Activated CD8-positive, alpha-beta memory T cell treated with anti-CD3 and anti-CD28 coated beads, Interleukin-2, amount 10 ng/mL, durations not matched to agents 7 days and 5 days (primary cell): ENCODE measurements around the gene CST11. TPM values are rescaled to one million over a fixed set of nuclear protein-coding genes. Genes with fewer than 3 reads are reported as not detected.

Experiments
- ATAC-seq: fragments of 150-1000 bp; cut with Tn5 transposase; one replicate; pipeline ENCODE4 v1.10.0; 2021; ENCODE audit warnings: moderate library complexity
- CTCF ChIA-PET: fragments of 350-600 bp; sonication (Branson Sonifier 250); formaldehyde crosslinking; loops from one replicate; lab custom pipeline; 2021; ENCODE audit warnings: antibody characterized with exemption; lab: Charles Lee
- DNase-seq: peaks from one replicate; pipeline ENCODE4 v3.0.0-alpha.2; 2020
- H3K27ac Mint-ChIP-seq: one replicate; pipeline ENCODE4 v1.8.0; 2021; ENCODE audit warnings: mild to moderate bottlenecking, mixed read lengths
- H3K27me3 Mint-ChIP-seq: one replicate; pipeline ENCODE4 v1.8.0; 2021; ENCODE audit warnings: mixed read lengths
- H3K36me3 Mint-ChIP-seq: one replicate; pipeline ENCODE4 v1.8.0; 2021; ENCODE audit warnings: mild to moderate bottlenecking, mixed read lengths
- H3K4me1 Mint-ChIP-seq: one replicate; pipeline ENCODE4 v1.8.0; 2021; ENCODE audit warnings: mixed read lengths
- H3K4me3 Mint-ChIP-seq: one replicate; pipeline ENCODE4 v1.8.0; 2021; ENCODE audit warnings: mild to moderate bottlenecking, moderate library complexity, mixed read lengths
- H3K9me3 Mint-ChIP-seq: one replicate; pipeline ENCODE4 v1.8.0; 2022; ENCODE audit warnings: low read depth, mixed read lengths
- total RNA-seq, 2 experiments: library from RNA; stranded (reverse); gene quantifications; one replicate each; pipeline ENCODE4 v1.2.3, GENCODE V29; 2021

CST11 gene
- total RNA-seq, 2 experiments from 2014 or later, result not detected

DNA sequence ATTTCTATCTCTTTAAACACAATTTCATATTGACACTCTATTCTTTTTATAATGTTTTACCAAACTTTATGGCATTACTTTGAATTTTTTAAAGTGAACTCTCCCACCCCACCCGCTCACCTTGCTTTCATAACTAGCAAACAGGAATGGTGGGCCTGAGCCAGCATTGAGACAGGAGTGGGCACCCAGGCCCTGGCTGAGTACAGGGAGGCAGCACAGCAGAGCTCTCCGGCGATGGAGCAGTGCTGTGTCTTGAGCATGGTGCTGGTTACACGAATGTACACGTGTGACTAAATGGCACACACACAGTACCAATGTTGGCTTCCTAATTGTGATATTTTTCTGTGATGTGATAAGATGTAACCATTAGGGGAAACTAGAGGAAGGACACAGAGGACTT, 4.5 kb downstream of the CST11 start:
- peaks cover 12% of the 10 kb centered on the region for H3K4me1 Mint-ChIP-seq
- H3K4me3 Mint-ChIP-seq, result no peak overlapping the region
- H3K27ac Mint-ChIP-seq, result no peak overlapping the region
- H3K36me3 Mint-ChIP-seq, result no peaks in the 10 kb centered on the region
- CTCF ChIA-PET, result interaction anchor here (1.3 to 3.1 kb wide), 3 partner anchors 16 to 159 kb away, joined by 3 to 12 read pairs (median 3); no protein-coding TSS in a partner anchor
- no peak for DNase-seq
- no peaks in the 10 kb centered on the region for H3K9me3 Mint-ChIP-seq
- H3K27me3 Mint-ChIP-seq, result peaks cover 2% of the 10 kb centered on the region
- no peak for ATAC-seq

DNA sequence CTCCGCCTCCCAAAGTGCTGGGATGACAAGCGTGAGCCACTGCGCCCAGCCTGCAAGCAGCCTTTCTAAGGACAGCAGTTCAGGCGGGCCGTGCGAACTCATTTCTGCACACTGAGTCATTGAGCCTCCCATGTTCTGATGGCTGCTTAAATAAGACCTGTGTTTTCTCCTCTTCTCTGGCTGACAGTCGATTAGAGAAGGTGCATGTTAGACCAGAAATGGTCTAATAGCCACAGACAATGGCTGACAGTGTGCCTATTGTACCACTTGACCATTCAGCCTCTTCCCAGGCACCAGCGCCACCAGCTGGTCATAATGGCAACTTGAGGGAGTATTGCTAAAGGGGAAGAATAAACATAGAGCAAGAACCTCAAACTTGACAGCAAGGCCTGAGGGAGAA, 6.2 kb downstream of the CST11 start:
- no peak overlapping the region for H3K27ac Mint-ChIP-seq
- peaks cover 12% of the 10 kb centered on the region for H3K4me1 Mint-ChIP-seq
- peaks cover 1% of the 10 kb centered on the region for H3K27me3 Mint-ChIP-seq
- no peaks in the 10 kb centered on the region for H3K9me3 Mint-ChIP-seq
- no peaks in the 10 kb centered on the region for H3K36me3 Mint-ChIP-seq
- H3K4me3 Mint-ChIP-seq, result no peak overlapping the region
- DNase-seq, result peak; percentile 62
- ATAC-seq, result no peak
- CTCF ChIA-PET, result interaction anchor here (0.6 to 3.2 kb wide), 8 partner anchors 9 to 286 kb away, joined by 3 to 21 read pairs (median 4); partner anchors contain the start of gene NXT1

DNA sequence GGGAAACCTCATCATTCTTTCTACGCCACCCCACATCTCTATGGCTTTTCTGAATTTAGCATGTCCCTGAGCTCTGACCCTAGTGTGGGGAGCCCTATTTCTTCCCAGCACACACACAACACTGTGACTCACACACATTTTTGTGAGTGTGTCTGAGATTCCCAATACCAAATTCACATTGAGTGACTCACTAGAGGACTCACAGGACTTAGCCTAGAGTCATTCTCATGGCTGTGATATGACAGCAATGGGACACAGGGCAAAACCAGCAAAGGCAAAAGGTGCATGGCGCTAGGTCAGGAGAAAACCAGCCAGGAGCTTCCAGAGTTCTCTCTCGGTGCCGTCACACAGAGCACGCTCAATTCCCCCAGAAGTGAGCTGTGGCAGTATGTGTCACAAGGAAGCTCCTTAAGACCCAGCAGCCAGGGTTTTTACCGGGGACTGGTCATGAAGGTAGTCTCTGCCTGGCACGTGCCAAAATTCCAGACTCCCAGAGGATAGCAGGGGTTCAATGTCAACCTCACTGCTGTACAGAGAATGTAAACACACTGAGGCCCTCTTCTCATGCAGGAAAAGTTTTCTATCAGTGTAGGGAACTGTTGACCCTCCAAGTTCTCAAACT, 7.0 kb downstream of the CST11 start:
- DNase-seq (peak; percentile 18), ATAC-seq (no peak)
- H3K4me3 Mint-ChIP-seq, result no peak overlapping the region
- no peak overlapping the region for H3K27ac Mint-ChIP-seq
- CTCF ChIA-PET, result interaction anchor here (0.9 to 3.2 kb wide), 7 partner anchors 8 to 161 kb away, joined by 3 to 21 read pairs (median 6); partner anchors contain the start of gene NXT1
- H3K9me3 Mint-ChIP-seq, result no peaks in the 10 kb centered on the region
- H3K27me3 Mint-ChIP-seq, result no peaks in the 10 kb centered on the region
- H3K36me3 Mint-ChIP-seq, result no peaks in the 10 kb centered on the region
- peaks cover 12% of the 10 kb centered on the region for H3K4me1 Mint-ChIP-seq

GRCh38 chr20:23444859-23445258, 7.8 kb downstream of the CST11 start:
- no peaks in the 10 kb centered on the region for H3K36me3 Mint-ChIP-seq
- no peak for ATAC-seq
- no peak overlapping the region for H3K4me3 Mint-ChIP-seq
- no peak overlapping the region for H3K27ac Mint-ChIP-seq
- H3K9me3 Mint-ChIP-seq, result no peaks in the 10 kb centered on the region
- H3K27me3 Mint-ChIP-seq, result no peaks in the 10 kb centered on the region
- H3K4me1 Mint-ChIP-seq, result peaks cover 9% of the 10 kb centered on the region
- CTCF ChIA-PET, result interaction anchor here (0.9 to 3.2 kb wide), 6 partner anchors 11 to 162 kb away, joined by 3 to 21 read pairs (median 4); partner anchors contain the start of gene NXT1
- no peak for DNase-seq

DNA sequence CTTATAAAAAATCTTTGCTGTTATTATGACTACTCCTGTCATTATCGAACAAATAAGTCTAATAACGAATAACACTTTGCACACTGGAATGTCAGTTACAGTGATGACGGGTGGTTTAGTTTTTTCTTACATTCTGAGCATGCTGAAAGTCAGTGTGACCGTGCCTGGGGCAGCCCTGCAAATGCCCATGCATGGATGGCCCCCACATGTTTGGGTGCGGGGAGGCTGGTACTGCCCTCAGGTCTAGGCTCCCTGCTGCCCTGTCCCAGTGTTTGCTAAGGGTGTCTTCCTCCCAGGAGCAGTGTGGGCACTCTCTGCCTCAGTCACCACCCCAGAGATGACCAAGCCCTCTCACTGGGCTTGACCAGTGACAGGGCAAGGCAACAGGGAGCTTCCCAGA, 10.2 kb downstream of the CST11 start:
- no peaks in the 10 kb centered on the region for H3K36me3 Mint-ChIP-seq
- peak; percentile 27 for DNase-seq
- H3K27ac Mint-ChIP-seq, result no peak overlapping the region
- CTCF ChIA-PET, result interaction anchor here (0.7 to 3.5 kb wide), 12 partner anchors 8 to 171 kb away, joined by 3 to 50 read pairs (median 5); partner anchors contain the start of genes NAPB and NXT1
- H3K27me3 Mint-ChIP-seq, result no peaks in the 10 kb centered on the region
- ATAC-seq, result no peak
- no peaks in the 10 kb centered on the region for H3K4me1 Mint-ChIP-seq
- H3K4me3 Mint-ChIP-seq, result no peak overlapping the region
- no peaks in the 10 kb centered on the region for H3K9me3 Mint-ChIP-seq

GRCh38 chr20:23441850-23442313, 10.8 kb downstream of the CST11 start:
- CTCF ChIA-PET, result interaction anchor here (0.7 to 3.5 kb wide), 14 partner anchors 8 to 171 kb away, joined by 3 to 50 read pairs (median 4); partner anchors contain the start of genes CST9, NAPB and NXT1

DNA sequence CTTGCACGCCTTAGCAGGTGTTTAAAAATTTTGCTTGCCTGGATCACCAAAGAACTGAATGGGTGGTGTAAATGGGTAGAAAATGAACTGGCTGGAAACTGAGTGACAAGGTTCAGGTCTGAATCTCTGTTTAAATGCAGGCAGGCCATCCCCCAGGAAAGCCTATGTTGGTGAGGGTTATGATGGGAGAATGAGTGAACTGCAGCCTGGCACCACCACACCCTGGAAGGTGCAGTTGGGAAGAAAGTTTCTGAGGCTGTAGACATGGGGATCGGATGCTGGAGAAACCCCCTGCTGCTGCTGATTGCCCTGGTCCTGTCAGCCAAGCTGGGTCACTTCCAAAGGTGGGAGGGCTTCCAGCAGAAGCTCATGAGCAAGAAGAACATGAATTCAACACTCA, 12.7 kb downstream of the CST11 start:
- peak; percentile 14 for DNase-seq
- Mint-ChIP-seq H3K4me1 (no peaks in the 10 kb centered on the region), H3K27ac (no peak overlapping the region), H3K36me3 (no peaks in the 10 kb centered on the region), H3K9me3 (no peaks in the 10 kb centered on the region), H3K4me3 (no peak overlapping the region), H3K27me3 (no peaks in the 10 kb centered on the region)
- ATAC-seq, result no peak
- CTCF ChIA-PET, result interaction anchor here (1.5 to 3.5 kb wide), 2 partner anchors 18 to 169 kb away, joined by 6 to 50 read pairs; partner anchors contain the start of gene NAPB

More at GRCh38 chr20:23441850-23442313, 10.8 kb downstream of the CST11 start:
- H3K9me3 Mint-ChIP-seq, result no peaks in the 10 kb centered on the region
- H3K36me3 Mint-ChIP-seq, result no peaks in the 10 kb centered on the region
- H3K4me3 Mint-ChIP-seq, result no peak overlapping the region
- H3K27ac Mint-ChIP-seq, result no peak overlapping the region
- DNase-seq, result peak; percentile 78
- ATAC-seq, result peak; percentile 85
- H3K4me1 Mint-ChIP-seq, result no peaks in the 10 kb centered on the region
- H3K27me3 Mint-ChIP-seq, result no peaks in the 10 kb centered on the region

GRCh38 chr20:23438661-23439060, 14.0 kb downstream of the CST11 start:
- DNase-seq (peak; percentile 28), ATAC-seq (no peak)
- CTCF ChIA-PET, result interaction anchor here (1.6 kb wide), 1 partner anchor 171 kb away, joined by 3 read pairs; no protein-coding TSS in a partner anchor
- Mint-ChIP-seq H3K4me1 (no peaks in the 10 kb centered on the region), H3K9me3 (no peaks in the 10 kb centered on the region), H3K27me3 (no peaks in the 10 kb centered on the region), H3K4me3 (no peak overlapping the region), H3K36me3 (no peaks in the 10 kb centered on the region), H3K27ac (no peak overlapping the region)

GRCh38 chr20:23437126-23437899, 15.4 kb downstream of the CST11 start:
- Mint-ChIP-seq H3K36me3 (no peaks in the 10 kb centered on the region), H3K9me3 (no peaks in the 10 kb centered on the region), H3K4me3 (no peak overlapping the region), H3K27me3 (no peaks in the 10 kb centered on the region), H3K27ac (no peak overlapping the region), H3K4me1 (no peaks in the 10 kb centered on the region)
- peak; percentile 16 for DNase-seq
- CTCF ChIA-PET, result interaction anchor here (1.3 to 2.1 kb wide), 3 partner anchors 9 to 172 kb away, joined by 3 to 8 read pairs (median 4); no protein-coding TSS in a partner anchor
- no peak for ATAC-seq

GRCh38 chr20:23436681-23437080, 16.0 kb downstream of the CST11 start:
- Mint-ChIP-seq H3K27me3 (no peaks in the 10 kb centered on the region), H3K4me1 (no peaks in the 10 kb centered on the region), H3K36me3 (no peaks in the 10 kb centered on the region), H3K27ac (no peak overlapping the region), H3K4me3 (no peak overlapping the region), H3K9me3 (no peaks in the 10 kb centered on the region)
- ATAC-seq, result no peak
- CTCF ChIA-PET, result interaction anchor here (1.3 to 2.1 kb wide), 2 partner anchors 10 to 170 kb away, joined by 4 to 8 read pairs; no protein-coding TSS in a partner anchor
- DNase-seq, result peak; percentile 9

- no peak for ATAC-seq
- H3K27ac Mint-ChIP-seq, result no peak overlapping the region
- DNase-seq, result peak; percentile 18
- H3K4me1 Mint-ChIP-seq, result no peaks in the 10 kb centered on the region
- H3K36me3 Mint-ChIP-seq, result no peaks in the 10 kb centered on the region
- CTCF ChIA-PET, result interaction anchor here (1.4 to 2.1 kb wide), 2 partner anchors 11 to 86 kb away, joined by 3 to 8 read pairs; no protein-coding TSS in a partner anchor
- no peaks in the 10 kb centered on the region for H3K27me3 Mint-ChIP-seq
- no peak overlapping the region for H3K4me3 Mint-ChIP-seq
- H3K9me3 Mint-ChIP-seq, result no peaks in the 10 kb centered on the region
These were observed 16.8 kb downstream of the CST11 start for GRCh38 chr20:23435626-23436539.
